ENCODE data around the gene PERCC1. TPM values are rescaled to one million over a fixed set of nuclear protein-coding genes. Genes with fewer than 3 reads are reported as not detected.
A peak's percentile ranks its signal among the peaks of the same experiment; 100 is the strongest.

The PERCC1 gene
- total RNA-seq, 1 donor from 2014 or later: 0.33 TPM

GRCh38 chr16:1426734-1427471 lies 4.0 kb upstream of the PERCC1 start:
- Mint-ChIP-seq H3K36me3 (ENCODE audit: low read depth) (no peaks in the 10 kb centered on the region), H3K9me3 (no peaks in the 10 kb centered on the region), H3K4me3 (no peak overlapping the region), H3K27me3 (no peaks in the 10 kb centered on the region), H3K27ac (no peak overlapping the region), H3K4me1 (peaks cover 5% of the 10 kb centered on the region)
- ChIA-PET CTCF (interaction anchor here (1.1 kb wide), 2 partner anchors 16 to 112 kb away, joined by 3 read pairs; no protein-coding TSS in a partner anchor), POLR2A (interaction anchor here (2.5 kb wide), 1 partner anchor 66 kb away, joined by 16 read pairs; the partner anchor contains the start of gene TELO2)
- intact Hi-C loops (cut with micrococcal nuclease): loop anchor here (5.0 kb wide), 1 partner anchor 135 kb away; no protein-coding TSS in a partner anchor
- no peak for TF ChIP-seq CTCF (IDR thresholded peaks at IDR 0.05)
- DNase-seq (no peak), ATAC-seq (ENCODE audit: low read depth) (no peak)

- no peak for DNase-seq
- no peaks in the 10 kb centered on the region for H3K36me3 Mint-ChIP-seq (ENCODE audit: low read depth)
- CTCF ChIA-PET: interaction anchor here (1.0 to 1.5 kb wide), 4 partner anchors 16 to 250 kb away, joined by 3 to 4 read pairs (median 3); partner anchors contain the start of gene JPT2
- intact Hi-C loops (cut with micrococcal nuclease): loop anchor here (2.0 to 5.0 kb wide), 2 partner anchors 111 to 135 kb away; no protein-coding TSS in a partner anchor
- no peak for ATAC-seq (ENCODE audit: low read depth)
- H3K27me3 Mint-ChIP-seq: no peaks in the 10 kb centered on the region
- POLR2A ChIA-PET: interaction anchor here (1.0 to 2.5 kb wide), 6 partner anchors 7 to 278 kb away, joined by 4 to 16 read pairs (median 4); partner anchors contain the start of genes JPT2, MAPK8IP3, TELO2 and UQCC4
- no peak overlapping the region for H3K27ac Mint-ChIP-seq
- H3K4me1 Mint-ChIP-seq: peaks cover 4% of the 10 kb centered on the region
- no peak for TF ChIP-seq CTCF (IDR thresholded peaks at IDR 0.05)
- H3K4me3 Mint-ChIP-seq: no peak overlapping the region
- no peaks in the 10 kb centered on the region for H3K9me3 Mint-ChIP-seq
Observed at GRCh38 chr16:1427473-1428461, 3.1 kb upstream of the PERCC1 start.

GRCh38 chr16:1428511-1428910 lies 2.4 kb upstream of the PERCC1 start:
- DNase-seq (peak; percentile 62), ATAC-seq (ENCODE audit: low read depth) (peak; percentile 93)
- Mint-ChIP-seq H3K4me3 (no peak overlapping the region), H3K4me1 (peaks cover 4% of the 10 kb centered on the region), H3K9me3 (no peaks in the 10 kb centered on the region), H3K27ac (no peak overlapping the region), H3K27me3 (no peaks in the 10 kb centered on the region), H3K36me3 (ENCODE audit: low read depth) (no peaks in the 10 kb centered on the region)
- POLR2A ChIA-PET: interaction anchor here (0.7 to 2.5 kb wide), 7 partner anchors 8 to 277 kb away, joined by 4 to 16 read pairs (median 4); partner anchors contain the start of genes JPT2, MAPK8IP3, TELO2 and UQCC4
- no peak for TF ChIP-seq CTCF (IDR thresholded peaks at IDR 0.05)
- CTCF ChIA-PET: interaction anchor here (0.6 to 1.5 kb wide), 7 partner anchors 30 to 278 kb away, joined by 3 to 7 read pairs (median 3); partner anchors contain the start of gene JPT2
- intact Hi-C loops (cut with micrococcal nuclease): loop anchor here (2.0 to 5.0 kb wide), 2 partner anchors 110 to 134 kb away; no protein-coding TSS in a partner anchor

- intact Hi-C loops (cut with micrococcal nuclease): loop anchor here (2.0 to 5.0 kb wide), 2 partner anchors 110 to 133 kb away; no protein-coding TSS in a partner anchor
- CTCF ChIA-PET: interaction anchor here (0.6 to 1.5 kb wide), 7 partner anchors 30 to 278 kb away, joined by 3 to 7 read pairs (median 3); partner anchors contain the start of gene JPT2
Observed at GRCh38 chr16:1429012-1429411, 1.9 kb upstream of the PERCC1 start.

More at GRCh38 chr16:1429012-1429411, 1.9 kb upstream of the PERCC1 start:
- POLR2A ChIA-PET: interaction anchor here (0.6 to 2.5 kb wide), 7 partner anchors 8 to 277 kb away, joined by 4 to 16 read pairs (median 5); partner anchors contain the start of genes JPT2, MAPK8IP3, TELO2 and UQCC4
- H3K27me3 Mint-ChIP-seq: no peaks in the 10 kb centered on the region
- no peaks in the 10 kb centered on the region for H3K9me3 Mint-ChIP-seq
- H3K36me3 Mint-ChIP-seq (ENCODE audit: low read depth): no peaks in the 10 kb centered on the region
- no peak for ATAC-seq (ENCODE audit: low read depth)
- H3K4me1 Mint-ChIP-seq: peaks cover 4% of the 10 kb centered on the region
- no peak for TF ChIP-seq CTCF (IDR thresholded peaks at IDR 0.05)
- no peak for DNase-seq
- H3K4me3 Mint-ChIP-seq: no peak overlapping the region
- H3K27ac Mint-ChIP-seq: no peak overlapping the region

All from activated B cell treated with CpG ODN at 0.5 μM for 24 hours (primary cell).